Measurements from ENCODE around the gene DOK6. TPM values are rescaled to one million over a fixed set of nuclear protein-coding genes. Genes with fewer than 3 reads are reported as not detected.

The DOK6 gene
- total RNA-seq, 1 donor from 2014 or later = 3.2 TPM

- no peaks in the 10 kb centered on the region for H3K36me3 ChIP-seq
- no peaks in the 10 kb centered on the region for H3K4me1 ChIP-seq
- no peak for ATAC-seq
- H3K27ac ChIP-seq = no peak overlapping the region
- intact Hi-C loops (cut with DNase I) = no loop called here
- TF ChIP-seq CTCF (IDR thresholded peaks at IDR 0.05) = no peak
- DNase-seq = no peak
- no peaks in the 10 kb centered on the region for H3K27me3 ChIP-seq (ENCODE audit: low read depth)
- H3K4me3 ChIP-seq = no peak overlapping the region
- no peaks in the 10 kb centered on the region for H3K9me3 ChIP-seq
Observed at GRCh38 chr18:69894467-69894866, 493.8 kb downstream of the DOK6 start.

GRCh38 chr18:69895066-69896047 lies 494.7 kb downstream of the DOK6 start:
- H3K27me3 ChIP-seq (ENCODE audit: low read depth) = no peaks in the 10 kb centered on the region
- DNase-seq = no peak
- no peak for TF ChIP-seq CTCF (IDR thresholded peaks at IDR 0.05)
- no peaks in the 10 kb centered on the region for H3K4me1 ChIP-seq
- H3K27ac ChIP-seq = no peak overlapping the region
- ATAC-seq = no peak
- intact Hi-C loops (cut with DNase I) = no loop called here
- no peaks in the 10 kb centered on the region for H3K9me3 ChIP-seq
- no peaks in the 10 kb centered on the region for H3K36me3 ChIP-seq
- no peak overlapping the region for H3K4me3 ChIP-seq

GRCh38 chr18:69897397-69898108 lies 496.9 kb downstream of the DOK6 start:
- ATAC-seq (peak in 1 of 2 donors; percentile 45), DNase-seq (no peak)
- TF ChIP-seq CTCF (IDR thresholded peaks at IDR 0.05) = no peak
- Histone ChIP-seq H3K4me1 (no peaks in the 10 kb centered on the region), H3K9me3 (no peaks in the 10 kb centered on the region), H3K27ac (no peak overlapping the region), H3K27me3 (ENCODE audit: low read depth) (no peaks in the 10 kb centered on the region), H3K36me3 (no peaks in the 10 kb centered on the region), H3K4me3 (no peak overlapping the region)
- intact Hi-C loops (cut with DNase I) = no loop called here

GRCh38 chr18:69898241-69898861 lies 497.7 kb downstream of the DOK6 start:
- intact Hi-C loops (cut with DNase I) = no loop called here

More at GRCh38 chr18:69898241-69898861, 497.7 kb downstream of the DOK6 start:
- H3K27ac ChIP-seq = no peak overlapping the region
- H3K9me3 ChIP-seq = no peaks in the 10 kb centered on the region
- ATAC-seq (no peak), DNase-seq (no peak)
- no peaks in the 10 kb centered on the region for H3K4me1 ChIP-seq
- TF ChIP-seq CTCF (IDR thresholded peaks at IDR 0.05) = no peak
- H3K27me3 ChIP-seq (ENCODE audit: low read depth) = no peaks in the 10 kb centered on the region
- no peaks in the 10 kb centered on the region for H3K36me3 ChIP-seq
- H3K4me3 ChIP-seq = no peak overlapping the region

All from lower lobe of right lung (tissue), 2 donors.